ENCODE measurements around the gene MAPK9.
"Not testable (repeated sequence)": the region's sequence is repeated elsewhere in the genome, so short reads cannot be mapped to it uniquely, and the experiment has no call there.

MAPK9 gene

GRCh38 chr5:180311216-180311615, 19.3 kb upstream of the MAPK9 start:
- H3K4me3 Mint-ChIP-seq: no peak overlapping the region

GRCh38 chr5:180306796-180307195, 14.9 kb upstream of the MAPK9 start:
- H3K36me3 Mint-ChIP-seq: no peaks in the 10 kb centered on the region
- H3K27ac Mint-ChIP-seq: no peak overlapping the region
- no peak overlapping the region for H3K4me3 Mint-ChIP-seq
- H3K9me3 Mint-ChIP-seq: no peaks in the 10 kb centered on the region
- H3K4me1 Mint-ChIP-seq: no peaks in the 10 kb centered on the region
- H3K27me3 Mint-ChIP-seq: peaks cover 3% of the 10 kb centered on the region
- DNase-seq (ENCODE audit: low spot score in 2 of 2) (no peak), ATAC-seq (ENCODE audit: low read depth) (no peak)

More at GRCh38 chr5:180311216-180311615, 19.3 kb upstream of the MAPK9 start:
- ATAC-seq (ENCODE audit: low read depth) (no peak), DNase-seq (ENCODE audit: low spot score in 2 of 2) (no peak)
- Mint-ChIP-seq H3K4me1 (no peaks in the 10 kb centered on the region), H3K27ac (no peak overlapping the region), H3K36me3 (no peaks in the 10 kb centered on the region), H3K9me3 (no peaks in the 10 kb centered on the region), H3K27me3 (peaks cover 3% of the 10 kb centered on the region)

GRCh38 chr5:180305481-180305880, 13.6 kb upstream of the MAPK9 start:
- no peak for DNase-seq (ENCODE audit: low spot score in 2 of 2)
- no peaks in the 10 kb centered on the region for H3K4me1 Mint-ChIP-seq
- no peak for ATAC-seq (ENCODE audit: low read depth)
- H3K36me3 Mint-ChIP-seq: no peaks in the 10 kb centered on the region
- H3K9me3 Mint-ChIP-seq: no peaks in the 10 kb centered on the region
- no peak overlapping the region for H3K27ac Mint-ChIP-seq
- H3K4me3 Mint-ChIP-seq: no peak overlapping the region
- H3K27me3 Mint-ChIP-seq: peaks cover 3% of the 10 kb centered on the region

- H3K4me1 Mint-ChIP-seq: no peaks in the 10 kb centered on the region
- no peak overlapping the region for H3K27ac Mint-ChIP-seq
- no peak for DNase-seq (ENCODE audit: low spot score in 2 of 2)
- no peaks in the 10 kb centered on the region for H3K9me3 Mint-ChIP-seq
- no peak for ATAC-seq (ENCODE audit: low read depth)
- H3K36me3 Mint-ChIP-seq: no peaks in the 10 kb centered on the region
- H3K4me3 Mint-ChIP-seq: no peak overlapping the region
- H3K27me3 Mint-ChIP-seq: peaks cover 3% of the 10 kb centered on the region
Measured at GRCh38 chr5:180304431-180305375, 12.8 kb upstream of the MAPK9 start.

GRCh38 chr5:180304016-180304292, 12.1 kb upstream of the MAPK9 start:
- ATAC-seq (ENCODE audit: low read depth): no peak
- Mint-ChIP-seq H3K27me3 (peaks cover 3% of the 10 kb centered on the region), H3K36me3 (no peaks in the 10 kb centered on the region), H3K4me3 (no peak overlapping the region), H3K9me3 (no peaks in the 10 kb centered on the region), H3K27ac (no peak overlapping the region), H3K4me1 (no peaks in the 10 kb centered on the region)
- no peak for DNase-seq (ENCODE audit: low spot score in 2 of 2)

- Mint-ChIP-seq H3K9me3 (no peaks in the 10 kb centered on the region), H3K27ac (no peak overlapping the region), H3K4me3 (no peak overlapping the region), H3K27me3 (peaks cover 3% of the 10 kb centered on the region), H3K4me1 (no peaks in the 10 kb centered on the region), H3K36me3 (no peaks in the 10 kb centered on the region)
- ATAC-seq (ENCODE audit: low read depth) (no peak), DNase-seq (ENCODE audit: low spot score in 2 of 2) (no peak)
Measured at GRCh38 chr5:180303226-180304015, 11.5 kb upstream of the MAPK9 start.

- DNase-seq (ENCODE audit: low spot score in 2 of 2) (no peak), ATAC-seq (ENCODE audit: low read depth) (no peak)
- Mint-ChIP-seq H3K9me3 (no peaks in the 10 kb centered on the region), H3K4me3 (no peak overlapping the region), H3K27me3 (peaks cover 3% of the 10 kb centered on the region), H3K36me3 (no peaks in the 10 kb centered on the region), H3K4me1 (no peaks in the 10 kb centered on the region), H3K27ac (no peak overlapping the region)
Measured at GRCh38 chr5:180302256-180302655, 10.4 kb upstream of the MAPK9 start.

GRCh38 chr5:180301253-180301652, 9.4 kb upstream of the MAPK9 start:
- DNase-seq (ENCODE audit: low spot score in 2 of 2): no peak
- Mint-ChIP-seq H3K27ac (no peak overlapping the region), H3K9me3 (no peaks in the 10 kb centered on the region), H3K27me3 (peaks cover 3% of the 10 kb centered on the region), H3K4me1 (no peaks in the 10 kb centered on the region), H3K36me3 (no peaks in the 10 kb centered on the region), H3K4me3 (no peak overlapping the region)
- no peak for ATAC-seq (ENCODE audit: low read depth)

- H3K9me3 Mint-ChIP-seq: no peaks in the 10 kb centered on the region
- H3K36me3 Mint-ChIP-seq: no peaks in the 10 kb centered on the region
Measured at GRCh38 chr5:180299526-180299925, 7.6 kb upstream of the MAPK9 start.

GRCh38 chr5:180299014-180299413, 7.1 kb upstream of the MAPK9 start:
- DNase-seq (ENCODE audit: low spot score in 2 of 2); ATAC-seq (ENCODE audit: low read depth); H3K4me3 Mint-ChIP-seq; H3K27ac Mint-ChIP-seq; H3K36me3 Mint-ChIP-seq; H3K9me3 Mint-ChIP-seq; H3K4me1 Mint-ChIP-seq; H3K27me3 Mint-ChIP-seq: not testable (repeated sequence)

More at GRCh38 chr5:180299526-180299925, 7.6 kb upstream of the MAPK9 start:
- DNase-seq (ENCODE audit: low spot score in 2 of 2) (no peak), ATAC-seq (ENCODE audit: low read depth) (no peak)
- Mint-ChIP-seq H3K4me1 (peaks cover under 1% of the 10 kb centered on the region), H3K27ac (no peak overlapping the region), H3K4me3 (no peak overlapping the region), H3K27me3 (peaks cover 2% of the 10 kb centered on the region)

GRCh38 chr5:180297587-180298282, 5.9 kb upstream of the MAPK9 start:
- Mint-ChIP-seq H3K36me3 (no peaks in the 10 kb centered on the region), H3K4me1 (peaks cover 14% of the 10 kb centered on the region), H3K27me3 (peaks cover 2% of the 10 kb centered on the region), H3K27ac (no peak overlapping the region), H3K9me3 (no peaks in the 10 kb centered on the region), H3K4me3 (no peak overlapping the region)
- DNase-seq (ENCODE audit: low spot score in 2 of 2) (no peak), ATAC-seq (ENCODE audit: low read depth) (no peak)

GRCh38 chr5:180296771-180297170, 4.9 kb upstream of the MAPK9 start:
- no peak for DNase-seq (ENCODE audit: low spot score in 2 of 2)
- no peak overlapping the region for H3K4me3 Mint-ChIP-seq
- H3K27ac Mint-ChIP-seq: no peak overlapping the region
- ATAC-seq (ENCODE audit: low read depth): no peak
- no peaks in the 10 kb centered on the region for H3K36me3 Mint-ChIP-seq
- H3K9me3 Mint-ChIP-seq: no peaks in the 10 kb centered on the region
- no peaks in the 10 kb centered on the region for H3K27me3 Mint-ChIP-seq
- peaks cover 17% of the 10 kb centered on the region for H3K4me1 Mint-ChIP-seq

GRCh38 chr5:180294913-180295555, 3.2 kb upstream of the MAPK9 start:
- H3K9me3 Mint-ChIP-seq: no peaks in the 10 kb centered on the region
- peaks cover 26% of the 10 kb centered on the region for H3K4me1 Mint-ChIP-seq
- H3K27ac Mint-ChIP-seq: peak overlapping the region; percentile 81
- no peaks in the 10 kb centered on the region for H3K27me3 Mint-ChIP-seq
- H3K36me3 Mint-ChIP-seq: no peaks in the 10 kb centered on the region
- DNase-seq (ENCODE audit: low spot score in 2 of 2) (no peak), ATAC-seq (ENCODE audit: low read depth) (no peak)
- H3K4me3 Mint-ChIP-seq: no peak overlapping the region

GRCh38 chr5:180294411-180294810, 2.5 kb upstream of the MAPK9 start:
- no peak for DNase-seq (ENCODE audit: low spot score in 2 of 2)
- H3K27me3 Mint-ChIP-seq: no peaks in the 10 kb centered on the region
- ATAC-seq (ENCODE audit: low read depth): no peak
- peak overlapping the region; percentile 81 for H3K27ac Mint-ChIP-seq
- no peaks in the 10 kb centered on the region for H3K9me3 Mint-ChIP-seq
- H3K36me3 Mint-ChIP-seq: no peaks in the 10 kb centered on the region
- peaks cover 28% of the 10 kb centered on the region for H3K4me1 Mint-ChIP-seq
- H3K4me3 Mint-ChIP-seq: no peak overlapping the region
